ENCODE data around the gene EPHB1. TPM values are rescaled to one million over a fixed set of nuclear protein-coding genes. Genes with fewer than 3 reads are reported as not detected.

The EPHB1 gene
- total RNA-seq, 4 donors from 2014 or later, result 0.82 to 2.2 (median 1.2) TPM

DNA sequence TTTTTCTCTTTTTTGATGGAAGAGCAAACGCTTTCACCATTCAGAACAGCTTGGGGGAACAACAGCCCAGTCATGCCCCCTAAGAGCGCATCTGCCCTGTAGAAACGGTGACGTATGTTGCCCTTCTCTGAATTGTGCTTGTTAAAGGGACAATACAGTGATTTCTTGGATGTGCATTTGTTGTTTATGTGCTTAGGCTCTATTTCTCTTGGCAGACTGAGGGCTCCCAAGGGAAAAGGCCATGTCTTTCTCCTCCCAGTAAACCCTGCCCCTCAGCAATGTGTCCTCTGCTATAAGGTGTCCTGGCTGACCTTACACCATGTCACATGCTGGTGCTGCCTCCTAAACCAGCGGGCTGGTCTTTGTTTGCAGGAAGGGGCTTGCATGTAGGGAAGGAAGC is 346.1 kb downstream of the EPHB1 start:
- intact Hi-C loops (cut with DNase I; ENCODE audit: low total_unique reads) (no loop called here), in situ Hi-C loops (cut with MboI; ENCODE audit: low pct_ligation_motif_present in 1 of 4, low pct_unique_long_range_greater_than_20kb in 1 of 4, low sequenced_read_pairs in 3 of 4) (no loop called here)
- DNase-seq, result no peak
- TF ChIP-seq POLR2AphosphoS5 (IDR thresholded peaks at IDR 0.05) (no peak), POLR2A (IDR thresholded peaks at IDR 0.05) (no peak), EP300 (IDR thresholded peaks at IDR 0.05; ENCODE audit: low read depth) (no peak)
- Histone ChIP-seq H3K36me3 (no peaks in the 10 kb centered on the region), H3K27me3 (no peaks in the 10 kb centered on the region), H3K9me3 (no peaks in the 10 kb centered on the region), H3K4me3 (no peak overlapping the region), H3K4me1 (no peaks in the 10 kb centered on the region), H3K27ac (no peak overlapping the region)
- WGBS, 2 donors (ENCODE audit: low coverage in 1 of 2), result 84% methylated on average over 5 of the region's 5 CpGs; no CpG with 5 or more reads in 1 of the 2 donors

GRCh38 chr3:135141672-135142071 is 346.6 kb downstream of the EPHB1 start:
- no peaks in the 10 kb centered on the region for H3K36me3 ChIP-seq
- intact Hi-C loops (cut with DNase I; ENCODE audit: low total_unique reads), result no loop called here
- H3K4me1 ChIP-seq, result no peaks in the 10 kb centered on the region
- H3K27ac ChIP-seq, result no peak overlapping the region
- no peak for TF ChIP-seq POLR2A (IDR thresholded peaks at IDR 0.05)
- TF ChIP-seq POLR2AphosphoS5 (IDR thresholded peaks at IDR 0.05), result no peak
- TF ChIP-seq, protein P1, sequence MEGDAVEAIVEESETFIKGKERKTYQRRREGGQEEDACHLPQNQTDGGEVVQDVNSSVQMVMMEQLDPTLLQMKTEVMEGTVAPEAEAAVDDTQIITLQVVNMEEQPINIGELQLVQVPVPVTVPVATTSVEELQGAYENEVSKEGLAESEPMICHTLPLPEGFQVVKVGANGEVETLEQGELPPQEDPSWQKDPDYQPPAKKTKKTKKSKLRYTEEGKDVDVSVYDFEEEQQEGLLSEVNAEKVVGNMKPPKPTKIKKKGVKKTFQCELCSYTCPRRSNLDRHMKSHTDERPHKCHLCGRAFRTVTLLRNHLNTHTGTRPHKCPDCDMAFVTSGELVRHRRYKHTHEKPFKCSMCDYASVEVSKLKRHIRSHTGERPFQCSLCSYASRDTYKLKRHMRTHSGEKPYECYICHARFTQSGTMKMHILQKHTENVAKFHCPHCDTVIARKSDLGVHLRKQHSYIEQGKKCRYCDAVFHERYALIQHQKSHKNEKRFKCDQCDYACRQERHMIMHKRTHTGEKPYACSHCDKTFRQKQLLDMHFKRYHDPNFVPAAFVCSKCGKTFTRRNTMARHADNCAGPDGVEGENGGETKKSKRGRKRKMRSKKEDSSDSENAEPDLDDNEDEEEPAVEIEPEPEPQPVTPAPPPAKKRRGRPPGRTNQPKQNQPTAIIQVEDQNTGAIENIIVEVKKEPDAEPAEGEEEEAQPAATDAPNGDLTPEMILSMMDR (IDR thresholded peaks at IDR 0.05), result no peak
- no peak for TF ChIP-seq EP300 (IDR thresholded peaks at IDR 0.05; ENCODE audit: low read depth)
- H3K27me3 ChIP-seq, result no peaks in the 10 kb centered on the region
- no peak for DNase-seq
- WGBS, 2 donors (ENCODE audit: low coverage in 1 of 2), result 62 to 70% methylated on average over 2 of the region's 2 CpGs
- no peak overlapping the region for H3K4me3 ChIP-seq
- in situ Hi-C loops (cut with MboI; ENCODE audit: low pct_ligation_motif_present in 1 of 4, low pct_unique_long_range_greater_than_20kb in 1 of 4, low sequenced_read_pairs in 3 of 4), result no loop called here
- H3K9me3 ChIP-seq, result no peaks in the 10 kb centered on the region

GRCh38 chr3:135142530-135142929 is 347.5 kb downstream of the EPHB1 start:
- 80 to 91% methylated on average over 4 to 5 of the region's 5 CpGs for WGBS, 2 donors (ENCODE audit: low coverage in 1 of 2)
- H3K9me3 ChIP-seq, result no peaks in the 10 kb centered on the region
- TF ChIP-seq, protein P1 (IDR thresholded peaks at IDR 0.05), result no peak
- TF ChIP-seq POLR2AphosphoS5 (IDR thresholded peaks at IDR 0.05) (no peak), EP300 (IDR thresholded peaks at IDR 0.05; ENCODE audit: low read depth) (no peak), POLR2A (IDR thresholded peaks at IDR 0.05) (no peak)
- no peaks in the 10 kb centered on the region for H3K36me3 ChIP-seq
- no peak for DNase-seq
- intact Hi-C loops (cut with DNase I; ENCODE audit: low total_unique reads), result no loop called here
- no peaks in the 10 kb centered on the region for H3K4me1 ChIP-seq
- H3K27ac ChIP-seq, result no peak overlapping the region
- no peaks in the 10 kb centered on the region for H3K27me3 ChIP-seq
- in situ Hi-C loops (cut with MboI; ENCODE audit: low pct_ligation_motif_present in 1 of 4, low pct_unique_long_range_greater_than_20kb in 1 of 4, low sequenced_read_pairs in 3 of 4), result no loop called here
- H3K4me3 ChIP-seq, result no peak overlapping the region

DNA sequence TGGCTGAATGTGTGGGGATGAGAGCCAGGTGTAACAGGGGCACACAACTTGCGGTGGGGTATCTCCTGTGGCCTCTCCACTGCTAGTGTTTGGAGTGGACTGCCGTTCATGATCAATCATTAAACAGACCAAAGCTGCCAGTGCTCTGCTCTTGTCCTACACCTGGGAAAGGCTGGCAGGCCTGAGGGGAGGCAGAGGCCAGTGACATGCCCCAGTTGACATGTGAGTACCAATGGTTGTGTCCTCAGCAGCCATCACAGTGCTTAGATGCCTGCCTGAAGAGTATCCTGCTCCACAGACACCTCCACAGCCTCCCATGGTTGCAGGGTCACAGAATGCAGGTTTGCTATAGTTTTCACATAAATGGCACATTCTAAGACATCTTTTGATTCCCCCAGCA is 348.4 kb downstream of the EPHB1 start:
- Histone ChIP-seq H3K9me3 (no peaks in the 10 kb centered on the region), H3K4me1 (no peaks in the 10 kb centered on the region), H3K27ac (no peak overlapping the region), H3K27me3 (no peaks in the 10 kb centered on the region), H3K36me3 (no peaks in the 10 kb centered on the region), H3K4me3 (no peak overlapping the region)
- DNase-seq, result no peak
- 100% methylated on average over 1 of the region's 2 CpGs; no CpG with 5 or more reads in 1 of the 2 donors for WGBS, 2 donors (ENCODE audit: low coverage in 1 of 2)
- intact Hi-C loops (cut with DNase I; ENCODE audit: low total_unique reads) (no loop called here), in situ Hi-C loops (cut with MboI; ENCODE audit: low pct_ligation_motif_present in 1 of 4, low pct_unique_long_range_greater_than_20kb in 1 of 4, low sequenced_read_pairs in 3 of 4) (no loop called here)
- TF ChIP-seq, protein P1 (IDR thresholded peaks at IDR 0.05), result no peak
- TF ChIP-seq POLR2AphosphoS5 (IDR thresholded peaks at IDR 0.05) (no peak), POLR2A (IDR thresholded peaks at IDR 0.05) (no peak)

GRCh38 chr3:135145581-135145980 is 350.5 kb downstream of the EPHB1 start:
- Histone ChIP-seq H3K4me3 (no peak overlapping the region), H3K27me3 (no peaks in the 10 kb centered on the region), H3K27ac (no peak overlapping the region), H3K4me1 (no peaks in the 10 kb centered on the region), H3K36me3 (no peaks in the 10 kb centered on the region), H3K9me3 (no peaks in the 10 kb centered on the region)
- WGBS, 2 donors (ENCODE audit: low coverage in 1 of 2), result 85 to 89% methylated on average over 1 to 3 of the region's 3 CpGs
- TF ChIP-seq, protein P1 (IDR thresholded peaks at IDR 0.05), result no peak
- TF ChIP-seq POLR2AphosphoS5 (IDR thresholded peaks at IDR 0.05) (no peak), EP300 (IDR thresholded peaks at IDR 0.05; ENCODE audit: low read depth) (no peak), POLR2A (IDR thresholded peaks at IDR 0.05) (no peak)
- in situ Hi-C loops (cut with MboI; ENCODE audit: low pct_ligation_motif_present in 1 of 4, low pct_unique_long_range_greater_than_20kb in 1 of 4, low sequenced_read_pairs in 3 of 4), result no loop called here
- no peak for DNase-seq
- intact Hi-C loops (cut with DNase I; ENCODE audit: low total_unique reads), result no loop called here

Measured in transverse colon (tissue), 4 donors.